ENCODE data around the gene ZNF385B.
A peak's percentile ranks its signal among the peaks of the same experiment; 100 is the strongest.

ZNF385B gene

GRCh38 chr2:179613299-179613651, 248.1 kb downstream of the ZNF385B start:
- no peak overlapping the region for H2AK5ac ChIP-seq (ENCODE audit: low read length)
- no peak overlapping the region for H4K8ac ChIP-seq (ENCODE audit: low read depth, low read length)
- no peak overlapping the region for H2AFZ ChIP-seq (ENCODE audit: insufficient read depth, low read length, poor library complexity)
- no peak overlapping the region for H3K27ac ChIP-seq (ENCODE audit: low read depth, low read length)
- H3K14ac ChIP-seq (ENCODE audit: low read length), result no peak overlapping the region
- H4K91ac ChIP-seq (ENCODE audit: low read depth, low read length), result peak overlapping the region; percentile 47
- H2BK120ac ChIP-seq (ENCODE audit: insufficient read depth, low read length, poor library complexity), result no peak overlapping the region
- peak overlapping the region; percentile 33 for H3K18ac ChIP-seq (ENCODE audit: low read length)
- H3K36me3 ChIP-seq (ENCODE audit: control insufficient read depth in 1 of 2, insufficient read depth in 2 of 2, low read length in 2 of 2), result no peaks in the 10 kb centered on the region
- H3K23ac ChIP-seq (ENCODE audit: low read length), result no peak overlapping the region
- peak overlapping the region; percentile 78 for H2BK12ac ChIP-seq (ENCODE audit: low read length)
- no peak overlapping the region for H3K4ac ChIP-seq (ENCODE audit: low read depth, low read length)
- H4K12ac ChIP-seq (ENCODE audit: low read depth, low read length), result no peak overlapping the region
- peaks cover 2% of the 10 kb centered on the region for H3K9me3 ChIP-seq (ENCODE audit: insufficient read depth, low read depth, low read length)
- no peak overlapping the region for H3K9ac ChIP-seq (ENCODE audit: low read length)
- H3K27me3 ChIP-seq (ENCODE audit: insufficient read depth, low read length), result no peaks in the 10 kb centered on the region
- WGBS (ENCODE audit: extremely low coverage, insufficient coverage, insufficient read length), result no CpG with 5 or more reads among the region's 2 CpGs
- no peaks in the 10 kb centered on the region for H3K79me1 ChIP-seq (ENCODE audit: low read length)
- peaks cover 6 to 13% of the 10 kb centered on the region in 2 experiments for H3K4me1 ChIP-seq (ENCODE audit: control insufficient read depth in 1 of 2, insufficient read depth in 2 of 2, low read length in 2 of 2)
- no peaks in the 10 kb centered on the region for H3K79me2 ChIP-seq (ENCODE audit: control insufficient read depth, insufficient read depth, low read length, poor library complexity)
- no peak overlapping the region for H3K4me3 ChIP-seq (ENCODE audit: low read depth, low read length)
- peak; percentile 30 to 33 for DNase-seq
- no peak overlapping the region for H3K4me2 ChIP-seq (ENCODE audit: low read length)
- H2BK5ac ChIP-seq (ENCODE audit: low read depth, low read length, poor library complexity), result peak overlapping the region; percentile 38

GRCh38 chr2:179612591-179613298, 248.7 kb downstream of the ZNF385B start:
- Histone ChIP-seq H4K12ac (ENCODE audit: low read depth, low read length) (no peak overlapping the region), H3K18ac (ENCODE audit: low read length) (no peak overlapping the region), H4K91ac (ENCODE audit: low read depth, low read length) (peak overlapping the region; percentile 47), H3K79me2 (ENCODE audit: control insufficient read depth, insufficient read depth, low read length, poor library complexity) (no peaks in the 10 kb centered on the region), H3K14ac (ENCODE audit: low read length) (no peak overlapping the region), H2BK120ac (ENCODE audit: insufficient read depth, low read length, poor library complexity) (no peak overlapping the region), H3K9ac (ENCODE audit: low read length) (no peak overlapping the region), H2AK5ac (ENCODE audit: low read length) (no peak overlapping the region), H3K23ac (ENCODE audit: low read length) (no peak overlapping the region), H3K4me2 (ENCODE audit: low read length) (no peak overlapping the region), H3K27ac (ENCODE audit: low read depth, low read length) (peak overlapping the region; percentile 43), H3K4me1 (ENCODE audit: control insufficient read depth in 1 of 2, insufficient read depth in 2 of 2, low read length in 2 of 2) (peaks cover 6 to 13% of the 10 kb centered on the region in 2 experiments), H3K27me3 (ENCODE audit: insufficient read depth, low read length) (no peaks in the 10 kb centered on the region), H3K79me1 (ENCODE audit: low read length) (no peaks in the 10 kb centered on the region), H3K36me3 (ENCODE audit: control insufficient read depth in 1 of 2, insufficient read depth in 2 of 2, low read length in 2 of 2) (no peaks in the 10 kb centered on the region), H4K8ac (ENCODE audit: low read depth, low read length) (no peak overlapping the region), H2BK5ac (ENCODE audit: low read depth, low read length, poor library complexity) (peak overlapping the region; percentile 25), H3K4ac (ENCODE audit: low read depth, low read length) (no peak overlapping the region), H3K4me3 (ENCODE audit: low read depth, low read length) (no peak overlapping the region), H3K9me3 (ENCODE audit: insufficient read depth, low read depth, low read length) (peaks cover 2% of the 10 kb centered on the region), H2BK12ac (ENCODE audit: low read length) (peak overlapping the region; percentile 78), H2AFZ (ENCODE audit: insufficient read depth, low read length, poor library complexity) (no peak overlapping the region)
- no CpG with 5 or more reads among the region's 7 CpGs for whole genome bisulfite sequencing (ENCODE audit: extremely low coverage, insufficient coverage, insufficient read length)
- DNase-seq, result peak; percentile 83 to 97

- Histone ChIP-seq H3K27me3 (ENCODE audit: insufficient read depth, low read length) (no peaks in the 10 kb centered on the region), H4K12ac (ENCODE audit: low read depth, low read length) (no peak overlapping the region), H4K91ac (ENCODE audit: low read depth, low read length) (no peak overlapping the region), H3K27ac (ENCODE audit: low read depth, low read length) (peak overlapping the region; percentile 43), H3K4ac (ENCODE audit: low read depth, low read length) (no peak overlapping the region), H3K4me1 (ENCODE audit: control insufficient read depth in 1 of 2, insufficient read depth in 2 of 2, low read length in 2 of 2) (peaks cover 6 to 13% of the 10 kb centered on the region in 2 experiments), H3K9me3 (ENCODE audit: insufficient read depth, low read depth, low read length) (peaks cover 2% of the 10 kb centered on the region), H2AFZ (ENCODE audit: insufficient read depth, low read length, poor library complexity) (no peak overlapping the region), H2BK120ac (ENCODE audit: insufficient read depth, low read length, poor library complexity) (no peak overlapping the region), H3K14ac (ENCODE audit: low read length) (no peak overlapping the region), H3K23ac (ENCODE audit: low read length) (no peak overlapping the region), H3K79me1 (ENCODE audit: low read length) (no peaks in the 10 kb centered on the region), H3K4me2 (ENCODE audit: low read length) (no peak overlapping the region), H2AK5ac (ENCODE audit: low read length) (no peak overlapping the region), H4K8ac (ENCODE audit: low read depth, low read length) (no peak overlapping the region), H2BK5ac (ENCODE audit: low read depth, low read length, poor library complexity) (no peak overlapping the region), H2BK12ac (ENCODE audit: low read length) (no peak overlapping the region), H3K4me3 (ENCODE audit: low read depth, low read length) (no peak overlapping the region), H3K79me2 (ENCODE audit: control insufficient read depth, insufficient read depth, low read length, poor library complexity) (no peaks in the 10 kb centered on the region), H3K9ac (ENCODE audit: low read length) (no peak overlapping the region), H3K18ac (ENCODE audit: low read length) (no peak overlapping the region), H3K36me3 (ENCODE audit: control insufficient read depth in 1 of 2, insufficient read depth in 2 of 2, low read length in 2 of 2) (no peaks in the 10 kb centered on the region)
- no CpG with 5 or more reads among the region's 1 CpG for WGBS (ENCODE audit: extremely low coverage, insufficient coverage, insufficient read length)
- peak in 1 of 2 donors; percentile 84 for DNase-seq
These were observed 249.3 kb downstream of the ZNF385B start for GRCh38 chr2:179612108-179612507.

- no peak overlapping the region for H4K8ac ChIP-seq (ENCODE audit: low read depth, low read length)
- peak in 1 of 2 donors; percentile 43 for DNase-seq
- no peak overlapping the region for H3K4me2 ChIP-seq (ENCODE audit: low read length)
- H3K79me1 ChIP-seq (ENCODE audit: low read length), result no peaks in the 10 kb centered on the region
- H2BK5ac ChIP-seq (ENCODE audit: low read depth, low read length, poor library complexity), result no peak overlapping the region
- H3K36me3 ChIP-seq (ENCODE audit: control insufficient read depth in 1 of 2, insufficient read depth in 2 of 2, low read length in 2 of 2), result no peaks in the 10 kb centered on the region
- H3K4me3 ChIP-seq (ENCODE audit: low read depth, low read length), result no peak overlapping the region
- no peaks in the 10 kb centered on the region for H3K9me3 ChIP-seq (ENCODE audit: insufficient read depth, low read depth, low read length)
- no peak overlapping the region for H4K91ac ChIP-seq (ENCODE audit: low read depth, low read length)
- H3K23ac ChIP-seq (ENCODE audit: low read length), result no peak overlapping the region
- H3K4me1 ChIP-seq (ENCODE audit: control insufficient read depth in 1 of 2, insufficient read depth in 2 of 2, low read length in 2 of 2), result no peaks in the 10 kb centered on the region
- no peak overlapping the region for H3K27ac ChIP-seq (ENCODE audit: low read depth, low read length)
- no peak overlapping the region for H2AFZ ChIP-seq (ENCODE audit: insufficient read depth, low read length, poor library complexity)
- no peaks in the 10 kb centered on the region for H3K27me3 ChIP-seq (ENCODE audit: insufficient read depth, low read length)
- no peak overlapping the region for H2AK5ac ChIP-seq (ENCODE audit: low read length)
- H3K79me2 ChIP-seq (ENCODE audit: control insufficient read depth, insufficient read depth, low read length, poor library complexity), result no peaks in the 10 kb centered on the region
- no CpG with 5 or more reads among the region's 2 CpGs for WGBS (ENCODE audit: extremely low coverage, insufficient coverage, insufficient read length)
- no peak overlapping the region for H3K14ac ChIP-seq (ENCODE audit: low read length)
- no peak overlapping the region for H3K18ac ChIP-seq (ENCODE audit: low read length)
- no peak overlapping the region for H2BK12ac ChIP-seq (ENCODE audit: low read length)
- H4K12ac ChIP-seq (ENCODE audit: low read depth, low read length), result no peak overlapping the region
- no peak overlapping the region for H3K9ac ChIP-seq (ENCODE audit: low read length)
- H2BK120ac ChIP-seq (ENCODE audit: insufficient read depth, low read length, poor library complexity), result no peak overlapping the region
- no peak overlapping the region for H3K4ac ChIP-seq (ENCODE audit: low read depth, low read length)
These were observed 255.3 kb downstream of the ZNF385B start for GRCh38 chr2:179606141-179606540.
